Ovary (tissue), 3 donors: ENCODE measurements around the gene SRRM2.

Experiments
- CTCF ChIP-seq, 3 donors: fragments of 450-650 bp in 2 of 3; fragments of 200-600 bp in 1 of 3; IDR thresholded peaks; one replicate each; pipeline versions ENCODE4 v1.5.1 to v1.8.0; 2016 to 2022; ENCODE audit warnings: antibody characterized with exemption in 3 of 3, mild to moderate bottlenecking in 1 of 3
- POLR2A ChIP-seq: fragments of 450-650 bp; IDR thresholded peaks from one replicate; pipeline ENCODE4 v1.6.1; 2017; ENCODE audit warnings: antibody characterized with exemption, mild to moderate bottlenecking, moderate library complexity
- donor health status: DM: no; HTN: no; CAD: no.

- TF ChIP-seq CTCF (IDR thresholded peaks at IDR 0.05) (no peak), POLR2A (no peak)
These were observed 1.2 kb downstream of the SRRM2 start for GRCh38 chr16:2753733-2754020.
